Body of pancreas (tissue), 4 donors: ENCODE measurements around the gene ZFP92.

Experiments used
- CTCF ChIP-seq, 7 experiments: fragments of 450-650 bp in 4 of 7; fragments of 200-600 bp in 3 of 7; sonication (generic) in 3 of 7; IDR thresholded peaks; one replicate each; pipeline ENCODE4 v1.5.1; 2016 to 2019; ENCODE audit warnings: antibody characterized with exemption in 7 of 7
- POLR2A ChIP-seq, 3 donors: fragments of 450-650 bp; IDR thresholded peaks; one replicate each; pipeline ENCODE4 v1.6.1; 2016; ENCODE audit warnings: antibody characterized with exemption in 3 of 3, mild to moderate bottlenecking in 2 of 3

DNA sequence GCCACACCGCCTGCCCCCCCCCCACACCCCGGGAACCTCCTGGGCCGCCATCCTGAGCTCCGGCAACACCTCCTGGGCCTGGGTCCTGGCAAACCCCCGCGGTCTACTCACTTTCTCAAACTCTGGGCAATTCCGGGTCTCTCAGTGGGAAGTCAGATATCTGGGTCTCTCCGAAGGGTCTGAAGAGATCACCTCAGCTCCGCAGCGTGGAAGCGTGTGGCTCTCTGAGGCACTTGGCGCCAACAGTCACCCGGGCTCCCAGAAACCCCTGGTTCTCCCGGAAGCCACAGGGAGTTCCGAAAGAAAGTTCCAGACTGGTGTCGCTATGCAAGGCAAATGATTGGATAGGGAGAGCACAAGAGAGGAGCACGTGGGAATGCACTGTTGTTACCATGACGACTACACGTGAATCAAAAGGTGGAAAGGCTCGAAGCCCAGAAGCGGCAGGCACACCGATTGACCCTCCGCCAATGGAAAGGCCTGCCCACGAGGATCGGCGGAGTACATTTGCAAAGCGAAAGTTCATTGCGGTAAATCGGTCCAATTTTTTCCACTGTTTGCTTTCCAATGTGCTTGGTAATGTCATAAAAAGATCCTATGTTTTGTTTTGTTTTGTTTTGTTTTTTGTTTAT, 10.0 kb upstream of the ZFP92 start, which contains the start of gene PNMA6E:
- TF ChIP-seq POLR2A (IDR thresholded peaks at IDR 0.05): no peak
- TF ChIP-seq CTCF (IDR thresholded peaks at IDR 0.05): no peak
